Panc1 (cell line): ENCODE data around the gene MAP4K4.

ENCODE experiments used
- SIN3A ChIP-seq: IDR thresholded peaks from 2 replicates; pipeline ENCODE4 v1.6.1; 2012; ENCODE audit warnings: low read depth, mild to moderate bottlenecking, low read length, moderate library complexity, borderline replicate concordance; ENCODE audit not compliant: insufficient read depth
- TF ChIP-seq, protein P1 (sequence below): fragments of 450-650 bp; IDR thresholded peaks from 2 replicates; pipeline ENCODE4 v1.5.1; 2017; ENCODE audit warnings: mild to moderate bottlenecking
- TF ChIP-seq, protein P2 (sequence below), 2 experiments: IDR thresholded peaks; 2 replicates each; pipeline ENCODE4 v1.6.1; 2011 to 2012; ENCODE audit warnings: low read depth in 2 of 2, control low read depth in 1 of 2, low read length in 1 of 2, mild to moderate bottlenecking in 1 of 2, moderate library complexity in 1 of 2; ENCODE audit not compliant: insufficient read depth in 1 of 2

DNA sequence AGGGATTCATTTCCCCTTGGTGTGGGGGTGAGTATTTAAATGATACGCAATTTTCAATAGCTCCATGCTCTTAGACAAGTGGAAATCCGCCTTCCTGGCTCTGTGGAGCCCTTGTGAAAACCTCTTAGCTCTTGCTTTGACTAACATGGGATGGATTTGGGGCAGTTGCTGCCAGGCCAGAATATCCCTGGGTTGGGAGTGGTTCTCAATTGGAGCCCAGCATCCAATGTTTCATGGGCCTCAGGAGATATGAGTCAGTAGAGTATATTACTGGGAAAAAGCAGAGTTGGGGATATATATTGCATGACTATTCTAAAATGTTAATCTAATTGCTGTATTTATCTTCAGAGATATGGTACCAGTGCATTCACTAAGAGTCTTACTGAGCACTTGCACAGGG, 189.8 kb downstream of the MAP4K4 start:
- TF ChIP-seq, protein P1, sequence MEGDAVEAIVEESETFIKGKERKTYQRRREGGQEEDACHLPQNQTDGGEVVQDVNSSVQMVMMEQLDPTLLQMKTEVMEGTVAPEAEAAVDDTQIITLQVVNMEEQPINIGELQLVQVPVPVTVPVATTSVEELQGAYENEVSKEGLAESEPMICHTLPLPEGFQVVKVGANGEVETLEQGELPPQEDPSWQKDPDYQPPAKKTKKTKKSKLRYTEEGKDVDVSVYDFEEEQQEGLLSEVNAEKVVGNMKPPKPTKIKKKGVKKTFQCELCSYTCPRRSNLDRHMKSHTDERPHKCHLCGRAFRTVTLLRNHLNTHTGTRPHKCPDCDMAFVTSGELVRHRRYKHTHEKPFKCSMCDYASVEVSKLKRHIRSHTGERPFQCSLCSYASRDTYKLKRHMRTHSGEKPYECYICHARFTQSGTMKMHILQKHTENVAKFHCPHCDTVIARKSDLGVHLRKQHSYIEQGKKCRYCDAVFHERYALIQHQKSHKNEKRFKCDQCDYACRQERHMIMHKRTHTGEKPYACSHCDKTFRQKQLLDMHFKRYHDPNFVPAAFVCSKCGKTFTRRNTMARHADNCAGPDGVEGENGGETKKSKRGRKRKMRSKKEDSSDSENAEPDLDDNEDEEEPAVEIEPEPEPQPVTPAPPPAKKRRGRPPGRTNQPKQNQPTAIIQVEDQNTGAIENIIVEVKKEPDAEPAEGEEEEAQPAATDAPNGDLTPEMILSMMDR: no peak
- TF ChIP-seq, protein P2, sequence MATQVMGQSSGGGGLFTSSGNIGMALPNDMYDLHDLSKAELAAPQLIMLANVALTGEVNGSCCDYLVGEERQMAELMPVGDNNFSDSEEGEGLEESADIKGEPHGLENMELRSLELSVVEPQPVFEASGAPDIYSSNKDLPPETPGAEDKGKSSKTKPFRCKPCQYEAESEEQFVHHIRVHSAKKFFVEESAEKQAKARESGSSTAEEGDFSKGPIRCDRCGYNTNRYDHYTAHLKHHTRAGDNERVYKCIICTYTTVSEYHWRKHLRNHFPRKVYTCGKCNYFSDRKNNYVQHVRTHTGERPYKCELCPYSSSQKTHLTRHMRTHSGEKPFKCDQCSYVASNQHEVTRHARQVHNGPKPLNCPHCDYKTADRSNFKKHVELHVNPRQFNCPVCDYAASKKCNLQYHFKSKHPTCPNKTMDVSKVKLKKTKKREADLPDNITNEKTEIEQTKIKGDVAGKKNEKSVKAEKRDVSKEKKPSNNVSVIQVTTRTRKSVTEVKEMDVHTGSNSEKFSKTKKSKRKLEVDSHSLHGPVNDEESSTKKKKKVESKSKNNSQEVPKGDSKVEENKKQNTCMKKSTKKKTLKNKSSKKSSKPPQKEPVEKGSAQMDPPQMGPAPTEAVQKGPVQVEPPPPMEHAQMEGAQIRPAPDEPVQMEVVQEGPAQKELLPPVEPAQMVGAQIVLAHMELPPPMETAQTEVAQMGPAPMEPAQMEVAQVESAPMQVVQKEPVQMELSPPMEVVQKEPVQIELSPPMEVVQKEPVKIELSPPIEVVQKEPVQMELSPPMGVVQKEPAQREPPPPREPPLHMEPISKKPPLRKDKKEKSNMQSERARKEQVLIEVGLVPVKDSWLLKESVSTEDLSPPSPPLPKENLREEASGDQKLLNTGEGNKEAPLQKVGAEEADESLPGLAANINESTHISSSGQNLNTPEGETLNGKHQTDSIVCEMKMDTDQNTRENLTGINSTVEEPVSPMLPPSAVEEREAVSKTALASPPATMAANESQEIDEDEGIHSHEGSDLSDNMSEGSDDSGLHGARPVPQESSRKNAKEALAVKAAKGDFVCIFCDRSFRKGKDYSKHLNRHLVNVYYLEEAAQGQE (IDR thresholded peaks at IDR 0.05; ENCODE audit: insufficient read depth in 1 of 2, low read depth in 2 of 2, low read length in 1 of 2): no peak
- TF ChIP-seq SIN3A: no peak
